ENCODE measurements around the gene GRK4.

DNA sequence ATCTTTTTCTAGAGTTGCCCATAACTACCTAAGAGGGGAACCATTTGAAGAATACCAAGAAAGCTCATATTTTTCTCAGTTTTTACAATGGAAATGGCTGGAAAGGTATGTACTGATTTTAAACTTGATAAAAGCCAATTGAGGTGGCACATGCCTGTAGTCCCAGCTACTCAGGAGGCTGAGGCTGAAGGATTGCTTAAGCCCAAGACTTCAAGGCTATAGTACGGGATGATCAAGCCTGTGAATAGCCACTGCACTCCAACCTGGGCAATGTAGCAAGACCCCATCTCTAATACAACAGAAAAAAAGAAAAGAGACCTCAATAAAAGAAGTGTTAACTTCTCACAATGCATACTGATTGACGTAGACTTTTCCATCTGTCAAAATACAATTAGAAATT lies 44.4 kb downstream of the GRK4 start:
- TF ChIP-seq, protein P1, sequence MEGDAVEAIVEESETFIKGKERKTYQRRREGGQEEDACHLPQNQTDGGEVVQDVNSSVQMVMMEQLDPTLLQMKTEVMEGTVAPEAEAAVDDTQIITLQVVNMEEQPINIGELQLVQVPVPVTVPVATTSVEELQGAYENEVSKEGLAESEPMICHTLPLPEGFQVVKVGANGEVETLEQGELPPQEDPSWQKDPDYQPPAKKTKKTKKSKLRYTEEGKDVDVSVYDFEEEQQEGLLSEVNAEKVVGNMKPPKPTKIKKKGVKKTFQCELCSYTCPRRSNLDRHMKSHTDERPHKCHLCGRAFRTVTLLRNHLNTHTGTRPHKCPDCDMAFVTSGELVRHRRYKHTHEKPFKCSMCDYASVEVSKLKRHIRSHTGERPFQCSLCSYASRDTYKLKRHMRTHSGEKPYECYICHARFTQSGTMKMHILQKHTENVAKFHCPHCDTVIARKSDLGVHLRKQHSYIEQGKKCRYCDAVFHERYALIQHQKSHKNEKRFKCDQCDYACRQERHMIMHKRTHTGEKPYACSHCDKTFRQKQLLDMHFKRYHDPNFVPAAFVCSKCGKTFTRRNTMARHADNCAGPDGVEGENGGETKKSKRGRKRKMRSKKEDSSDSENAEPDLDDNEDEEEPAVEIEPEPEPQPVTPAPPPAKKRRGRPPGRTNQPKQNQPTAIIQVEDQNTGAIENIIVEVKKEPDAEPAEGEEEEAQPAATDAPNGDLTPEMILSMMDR (conservative IDR thresholded peaks at IDR 0.05; ENCODE audit: low read depth, low read length), result no peak
- no peak for TF ChIP-seq EZH2phosphoT487 (IDR thresholded peaks at IDR 0.05; ENCODE audit: borderline replicate concordance, low read length)

All from PC-3 (cell line).